Head of caudate nucleus (tissue), 42 donors: ENCODE measurements around the gene CHRNB1.

Experiments used
- DNase-seq, 42 donors: peaks; one replicate each; pipeline versions ENCODE4 v3.0.0 to v3.0.0-alpha.2; 2020 to 2021; ENCODE audit warnings: mixed read lengths in 7 of 42
- intact Hi-C: fragments of 100-400 bp; cut with DNase I; formaldehyde crosslinking; loops from one replicate; pipeline ENCODE4 v1.15.0; 2022

The CHRNB1 gene

GRCh38 chr17:7411427-7411750 is 33.5 kb upstream of the CHRNB1 start:
- no peak for DNase-seq
- intact Hi-C loops = no loop called here

DNA sequence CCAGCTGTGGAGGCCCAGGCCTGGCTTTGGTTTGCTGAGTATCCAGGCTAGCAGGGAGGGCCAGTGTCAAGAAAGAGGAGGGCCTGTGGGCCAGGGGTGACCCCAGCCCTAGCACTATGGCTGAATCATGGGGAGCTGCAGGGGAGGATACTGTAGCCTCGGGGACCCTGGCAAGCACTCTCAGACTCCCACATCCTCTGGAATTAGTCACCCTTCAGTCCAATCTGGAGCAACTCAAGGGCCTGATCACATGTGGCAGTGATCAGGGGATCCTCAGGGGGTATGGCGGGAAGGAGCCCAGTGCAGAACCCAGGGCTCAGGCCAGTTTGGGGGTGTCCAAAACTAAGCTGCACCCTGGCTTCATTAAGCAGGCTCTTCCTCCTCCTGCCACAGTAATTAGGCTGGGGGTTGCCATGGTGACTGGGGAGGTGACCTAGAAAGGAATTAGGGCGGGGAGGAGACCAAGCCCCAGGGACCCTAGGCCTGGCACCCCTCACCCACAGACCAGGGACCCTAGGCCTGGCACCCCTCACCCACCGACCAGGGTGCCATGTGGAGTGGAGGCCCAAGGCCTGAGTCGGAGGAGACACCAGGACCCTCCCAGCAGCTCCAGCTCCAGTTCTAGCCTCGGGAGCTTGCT is 31.4 kb upstream of the CHRNB1 start:
- DNase-seq = peak in 1 of 42 donors; percentile 58
- intact Hi-C loops = no loop called here

DNA sequence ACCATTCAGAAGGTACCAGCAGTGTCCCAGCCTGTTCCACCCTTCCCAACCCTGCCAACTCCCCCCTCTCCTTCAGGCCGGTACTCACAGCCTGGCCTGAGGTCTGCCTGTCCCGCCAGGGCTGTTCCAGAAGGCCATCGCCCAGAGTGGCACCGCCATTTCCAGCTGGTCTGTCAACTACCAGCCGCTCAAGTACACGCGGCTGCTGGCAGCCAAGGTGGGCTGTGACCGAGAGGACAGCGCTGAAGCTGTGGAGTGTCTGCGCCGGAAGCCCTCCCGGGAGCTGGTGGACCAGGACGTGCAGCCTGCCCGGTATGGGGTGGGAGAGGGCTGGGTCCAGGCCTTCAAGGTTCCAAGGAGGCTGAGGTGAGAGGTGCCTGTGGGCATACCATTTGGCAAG is 30.0 kb upstream of the CHRNB1 start:
- intact Hi-C loops = no loop called here

DNA sequence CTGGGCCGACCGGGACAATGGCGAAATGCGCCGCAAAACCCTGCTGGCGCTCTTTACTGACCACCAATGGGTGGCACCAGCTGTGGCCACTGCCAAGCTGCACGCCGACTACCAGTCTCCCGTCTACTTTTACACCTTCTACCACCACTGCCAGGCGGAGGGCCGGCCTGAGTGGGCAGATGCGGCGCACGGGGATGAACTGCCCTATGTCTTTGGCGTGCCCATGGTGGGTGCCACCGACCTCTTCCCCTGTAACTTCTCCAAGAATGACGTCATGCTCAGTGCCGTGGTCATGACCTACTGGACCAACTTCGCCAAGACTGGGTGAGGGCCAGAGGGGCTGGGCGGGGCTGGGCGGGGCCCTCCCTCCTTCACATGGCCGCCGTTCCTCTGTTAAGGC is 29.1 kb upstream of the CHRNB1 start:
- intact Hi-C loops = no loop called here
- no peak for DNase-seq

More for the DNA sequence above, 30.0 kb upstream of the CHRNB1 start:
- DNase-seq = no peak

GRCh38 chr17:7416323-7416722 is 28.5 kb upstream of the CHRNB1 start:
- intact Hi-C loops = no loop called here
- peak in 2 of 42 donors; percentile 42 to 54 for DNase-seq

GRCh38 chr17:7417056-7417655 is 27.7 kb upstream of the CHRNB1 start:
- intact Hi-C loops = no loop called here
- DNase-seq = no peak

DNA sequence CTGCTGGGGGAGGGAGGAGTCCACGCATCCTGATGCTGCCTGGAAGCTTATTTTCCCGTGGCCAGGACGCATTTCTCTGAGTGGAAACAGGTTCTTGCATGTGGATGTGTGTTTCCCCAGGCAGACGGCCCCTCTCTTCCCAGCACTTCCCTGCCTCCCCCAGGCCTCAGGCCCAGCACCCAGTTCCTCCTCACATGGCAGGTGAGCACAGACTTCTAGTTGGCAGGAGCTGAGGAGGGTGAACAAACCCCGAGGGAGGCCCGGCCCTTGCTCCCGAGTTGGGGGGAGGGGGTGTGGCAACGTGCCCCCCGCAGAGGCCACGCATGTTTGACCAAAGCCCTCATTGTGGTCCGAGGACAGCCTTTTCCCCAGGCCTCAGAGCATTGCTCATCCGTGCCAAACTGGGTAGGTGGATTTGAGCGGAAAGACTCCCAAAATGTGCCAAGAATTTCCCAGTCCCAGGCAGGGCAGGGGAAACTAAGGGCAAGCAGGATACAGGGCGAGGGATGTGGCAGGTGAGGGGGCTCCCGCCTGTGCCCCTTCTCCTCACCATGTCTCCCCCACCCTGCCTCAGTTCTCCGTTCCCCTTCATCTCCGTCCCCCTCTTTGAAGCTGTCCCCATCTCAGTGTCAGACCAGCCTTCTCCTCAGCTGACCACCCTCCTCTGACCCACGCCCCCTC is 26.2 kb upstream of the CHRNB1 start:
- intact Hi-C loops = no loop called here
- DNase-seq = no peak

- no peak for DNase-seq
- intact Hi-C loops = no loop called here
Observed at GRCh38 chr17:7419819-7420610, 24.8 kb upstream of the CHRNB1 start, which contains the start of gene SPEM1. SPEM1 (plus strand) TSS chr17:7420324; CDS start chr17:7420385, 61 bp downstream.

- no peak for DNase-seq
- intact Hi-C loops = no loop called here
Observed at GRCh38 chr17:7421186-7421585, 23.7 kb upstream of the CHRNB1 start.

- intact Hi-C loops = no loop called here
Observed at GRCh38 chr17:7423679-7424078, 21.2 kb upstream of the CHRNB1 start.

GRCh38 chr17:7425316-7425715 is 19.5 kb upstream of the CHRNB1 start, which contains the start of gene SPEM2:
SPEM2 (plus strand) TSS chr17:7425616; CDS start chr17:7425689, 73 bp downstream.
- intact Hi-C loops = no loop called here
- no peak for DNase-seq

More at GRCh38 chr17:7423679-7424078, 21.2 kb upstream of the CHRNB1 start:
- no peak for DNase-seq

- no peak for DNase-seq
- intact Hi-C loops = no loop called here
Observed at GRCh38 chr17:7425756-7426155, 19.1 kb upstream of the CHRNB1 start.

DNA sequence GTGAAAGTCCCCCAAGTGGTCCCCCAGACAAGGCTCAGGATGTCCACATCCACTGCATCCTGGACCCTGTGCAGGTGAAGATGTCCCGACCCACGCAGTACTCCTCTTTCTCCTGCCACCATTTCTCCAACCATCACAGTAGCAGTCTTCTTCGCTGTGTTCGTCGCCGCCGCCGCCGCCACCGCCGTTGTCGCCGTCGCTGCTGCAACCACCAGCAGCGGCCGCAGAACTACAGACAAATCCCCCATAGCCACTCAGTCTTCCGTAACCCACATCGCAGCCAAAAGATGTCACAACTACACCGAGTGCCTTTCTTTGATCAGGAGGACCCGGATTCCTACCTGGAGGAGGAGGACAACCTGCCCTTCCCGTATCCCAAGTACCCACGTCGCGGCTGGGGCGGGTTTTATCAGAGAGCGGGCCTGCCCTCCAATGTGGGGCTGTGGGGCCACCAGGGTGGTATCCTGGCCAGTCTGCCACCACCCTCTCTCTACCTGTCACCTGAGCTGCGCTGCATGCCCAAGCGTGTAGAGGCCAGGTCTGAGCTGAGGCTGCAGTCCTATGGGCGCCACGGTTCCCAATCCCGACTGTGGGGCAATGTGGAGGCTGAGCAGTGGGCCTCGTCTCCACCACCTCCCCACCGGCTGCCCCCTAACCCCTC is 18.5 kb upstream of the CHRNB1 start:
- no peak for DNase-seq
- intact Hi-C loops = no loop called here

GRCh38 chr17:7426896-7427489 is 17.9 kb upstream of the CHRNB1 start:
- intact Hi-C loops = no loop called here
- no peak for DNase-seq

DNA sequence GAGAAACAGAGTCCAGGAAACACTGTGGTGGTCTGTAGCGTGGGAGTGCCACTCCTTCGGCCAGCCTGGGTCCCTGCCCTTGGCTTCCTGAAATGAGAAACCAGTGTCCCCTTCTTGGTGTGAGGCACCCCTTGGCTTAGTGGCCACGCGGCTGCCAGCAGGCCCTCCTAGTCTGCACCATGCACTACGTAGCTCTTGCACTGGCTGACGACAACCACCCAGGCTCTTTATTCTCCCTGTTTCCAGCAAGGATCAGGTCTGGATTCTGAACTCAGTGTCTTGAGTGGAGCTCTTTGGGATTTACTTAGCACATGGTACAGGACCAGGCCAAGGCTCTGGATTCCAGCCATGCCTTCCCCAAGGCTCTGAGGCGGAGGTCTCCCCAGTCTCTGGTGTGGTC is 17.3 kb upstream of the CHRNB1 start:
- intact Hi-C loops = no loop called here
- DNase-seq = no peak

DNA sequence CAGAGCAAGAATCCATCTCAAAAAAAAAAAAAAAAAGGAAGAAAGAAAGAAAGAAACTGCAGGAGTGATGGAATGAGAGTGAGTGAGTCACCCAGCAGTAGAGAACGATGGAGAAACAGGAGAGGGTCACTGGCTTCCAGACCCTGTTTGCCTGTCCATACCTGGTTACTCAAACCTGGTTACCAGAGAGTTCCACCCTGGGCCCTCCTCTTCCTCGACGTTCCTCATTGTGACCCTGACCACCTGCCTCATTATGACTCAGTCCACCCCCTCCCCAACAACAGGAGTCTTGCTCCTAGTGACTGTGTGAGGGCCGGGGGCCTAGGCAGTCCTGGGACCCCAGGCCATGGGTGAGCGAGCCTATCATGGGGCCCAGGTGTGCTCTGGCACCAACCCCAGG is 16.3 kb upstream of the CHRNB1 start, which contains the start of gene SPEM3:
Gene SPEM3 (plus strand): TSS at position 301 of the 400 bp plus-strand sequence. CDS start 46 bp downstream, at position 347.
- intact Hi-C loops = no loop called here

DNA sequence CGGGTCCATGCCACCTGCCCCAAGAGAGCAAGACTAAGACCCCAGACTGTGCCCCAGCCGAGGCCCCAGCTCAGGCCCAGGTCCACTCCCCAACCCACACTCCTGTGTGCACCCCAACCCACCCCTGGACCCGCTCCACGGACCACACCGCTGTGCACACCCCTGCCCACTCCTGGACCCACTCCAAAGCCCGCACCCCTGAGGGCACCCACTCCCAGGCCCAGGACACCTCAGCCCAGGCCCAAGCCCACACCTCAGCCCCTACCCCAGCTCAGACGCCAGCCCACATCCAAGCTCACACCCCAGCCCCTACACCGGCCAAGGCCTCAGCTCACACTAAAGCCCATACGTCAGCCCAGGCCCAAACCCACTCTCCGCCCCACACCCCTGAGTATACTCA is 15.1 kb upstream of the CHRNB1 start:
- no peak for DNase-seq
- intact Hi-C loops = loop anchor here (10.0 kb wide), 1 partner anchor 75 kb away; the partner anchor contains the start of genes KCTD11 and TMEM95

More for the DNA sequence above, 16.3 kb upstream of the CHRNB1 start, which contains the start of gene SPEM3:
- no peak for DNase-seq

GRCh38 chr17:7431231-7431630 is 13.6 kb upstream of the CHRNB1 start:
- no peak for DNase-seq
- intact Hi-C loops = loop anchor here (10.0 kb wide), 1 partner anchor 76 kb away; the partner anchor contains the start of genes KCTD11 and TMEM95
